ENCODE measurements around the gene NKTR. TPM values are rescaled to one million over a fixed set of nuclear protein-coding genes. Genes with fewer than 3 reads are reported as not detected.
"Not testable (repeated sequence)": the region's sequence is repeated elsewhere in the genome, so short reads cannot be mapped to it uniquely, and the experiment has no call there.

Gene NKTR
- 10 to 100 TPM; 33.8 to 82.3 (median 49.6) TPM for total RNA-seq

DNA sequence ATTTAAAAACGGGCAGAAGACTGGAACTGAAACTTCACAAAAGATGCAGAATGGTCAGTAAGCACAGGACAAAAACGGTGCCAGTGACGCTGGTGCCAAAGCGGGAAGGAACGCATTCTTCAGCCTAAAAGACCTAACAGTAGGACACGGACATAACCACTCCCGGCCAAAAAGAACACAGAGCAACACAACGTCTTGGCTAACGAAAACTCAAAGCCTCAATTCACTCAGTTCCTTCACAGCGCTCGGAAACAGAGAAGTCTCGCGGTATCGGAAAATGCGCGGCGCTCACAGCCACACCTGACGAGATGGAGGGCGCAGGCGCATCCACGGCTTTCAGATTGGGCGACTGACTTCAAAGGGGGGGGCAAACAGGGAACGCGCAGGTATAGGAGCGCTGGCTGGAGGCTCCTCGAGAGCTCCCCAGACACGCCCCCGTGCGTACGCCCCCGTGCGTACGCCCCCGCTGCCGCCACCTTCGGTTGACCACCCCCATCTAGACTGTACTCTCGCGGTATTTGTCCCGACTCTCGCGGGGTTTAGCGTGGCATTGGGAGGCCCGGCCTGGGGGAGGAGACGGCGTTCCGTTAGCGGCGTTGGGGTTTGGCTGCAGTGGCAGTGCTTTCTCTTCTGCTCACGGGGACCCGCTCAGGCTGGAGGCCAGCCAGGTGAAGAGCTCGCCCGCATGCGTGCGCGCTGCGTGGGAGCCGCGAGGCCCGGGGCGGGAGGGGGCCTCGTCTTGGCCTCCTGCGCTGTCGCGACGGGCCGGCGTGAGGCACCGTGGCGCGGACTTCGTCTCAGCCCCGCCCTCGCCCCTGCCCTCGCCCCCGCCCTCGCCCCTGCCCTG is at the start of gene NKTR:
TSS of gene NKTR (plus strand) at position 576 of the 847 bp plus-strand sequence. CDS start 321 bp downstream, outside the sequence.
- intact Hi-C loops (cut with DNase I; ENCODE audit: low total_unique reads): no loop called here
- WGBS, 2 donors: 0% methylated on average over 48 to 59 of the region's 76 CpGs
- TF ChIP-seq, protein P1, sequence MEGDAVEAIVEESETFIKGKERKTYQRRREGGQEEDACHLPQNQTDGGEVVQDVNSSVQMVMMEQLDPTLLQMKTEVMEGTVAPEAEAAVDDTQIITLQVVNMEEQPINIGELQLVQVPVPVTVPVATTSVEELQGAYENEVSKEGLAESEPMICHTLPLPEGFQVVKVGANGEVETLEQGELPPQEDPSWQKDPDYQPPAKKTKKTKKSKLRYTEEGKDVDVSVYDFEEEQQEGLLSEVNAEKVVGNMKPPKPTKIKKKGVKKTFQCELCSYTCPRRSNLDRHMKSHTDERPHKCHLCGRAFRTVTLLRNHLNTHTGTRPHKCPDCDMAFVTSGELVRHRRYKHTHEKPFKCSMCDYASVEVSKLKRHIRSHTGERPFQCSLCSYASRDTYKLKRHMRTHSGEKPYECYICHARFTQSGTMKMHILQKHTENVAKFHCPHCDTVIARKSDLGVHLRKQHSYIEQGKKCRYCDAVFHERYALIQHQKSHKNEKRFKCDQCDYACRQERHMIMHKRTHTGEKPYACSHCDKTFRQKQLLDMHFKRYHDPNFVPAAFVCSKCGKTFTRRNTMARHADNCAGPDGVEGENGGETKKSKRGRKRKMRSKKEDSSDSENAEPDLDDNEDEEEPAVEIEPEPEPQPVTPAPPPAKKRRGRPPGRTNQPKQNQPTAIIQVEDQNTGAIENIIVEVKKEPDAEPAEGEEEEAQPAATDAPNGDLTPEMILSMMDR (IDR thresholded peaks at IDR 0.05): no peak
- TF ChIP-seq POLR2A (IDR thresholded peaks at IDR 0.05): peak in 1 of 2 donors; percentile 71
- DNase-seq (ENCODE audit: low spot score in 2 of 2): peak; percentile 96 to 99
- peak within 1 kb of the TSS; percentile 85 for H3K4me3 ChIP-seq (ENCODE audit: low read depth, poor library complexity, severe bottlenecking)

DNA sequence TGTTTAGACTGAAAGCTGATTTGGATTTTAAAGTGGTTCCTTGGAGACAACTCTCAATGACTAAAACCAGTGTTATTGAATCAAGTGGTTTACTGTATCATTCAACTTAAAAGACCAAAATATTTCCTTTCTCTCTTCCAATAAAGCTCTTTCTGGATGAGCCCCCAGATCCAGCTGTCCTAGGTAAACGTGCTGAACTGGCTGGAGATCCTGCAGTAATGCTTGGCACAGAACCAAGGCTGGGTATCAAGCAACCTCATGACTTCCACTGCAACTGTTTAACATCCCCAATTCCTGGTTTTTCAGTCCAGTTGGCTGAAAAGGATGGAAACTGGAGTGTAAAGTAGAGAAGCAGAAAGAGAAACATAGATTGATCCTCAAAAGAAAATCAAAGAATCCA is 47.7 kb upstream of the NKTR start:
- no peak for DNase-seq (ENCODE audit: low spot score in 2 of 2)
- H3K4me3 ChIP-seq (ENCODE audit: low read depth, poor library complexity, severe bottlenecking): no peak overlapping the region
- no peak for TF ChIP-seq POLR2A (IDR thresholded peaks at IDR 0.05)
- TF ChIP-seq, protein P1 (IDR thresholded peaks at IDR 0.05): no peak
- intact Hi-C loops (cut with DNase I; ENCODE audit: low total_unique reads): no loop called here
- 17 to 32% methylated on average over 1 of the region's 1 CpG for WGBS, 2 donors

DNA sequence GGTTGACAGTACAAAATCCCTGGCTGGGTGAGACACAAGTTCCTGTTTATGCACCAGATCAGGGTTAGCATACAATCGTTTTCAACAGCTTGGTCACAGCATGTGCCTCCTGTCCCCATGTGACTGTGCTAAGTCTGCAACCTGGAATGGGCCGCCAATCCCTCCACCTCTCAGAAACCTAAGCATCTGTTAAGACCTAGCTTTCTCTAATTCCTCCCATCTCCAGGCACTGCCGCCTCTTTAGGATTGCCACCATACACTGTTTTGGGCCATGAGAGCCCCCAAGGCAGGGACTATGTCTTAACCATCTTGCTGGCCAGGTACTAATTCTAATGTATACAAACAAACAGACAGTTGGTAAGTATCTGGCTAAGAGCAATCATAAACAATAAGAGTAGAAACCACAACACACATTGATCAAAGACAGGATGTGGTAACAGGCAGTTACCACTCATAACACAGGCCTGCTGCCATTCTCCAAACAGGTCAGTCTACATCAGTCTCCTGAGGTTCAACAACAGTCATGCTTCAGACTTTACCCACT is 44.3 kb upstream of the NKTR start:
- intact Hi-C loops (cut with DNase I; ENCODE audit: low total_unique reads): no loop called here
- WGBS, 2 donors: 63 to 75% methylated on average over 3 of the region's 3 CpGs
- no peak for DNase-seq (ENCODE audit: low spot score in 2 of 2)
- TF ChIP-seq, protein P1 (IDR thresholded peaks at IDR 0.05): no peak
- TF ChIP-seq POLR2A (IDR thresholded peaks at IDR 0.05): no peak
- no peak overlapping the region for H3K4me3 ChIP-seq (ENCODE audit: low read depth, poor library complexity, severe bottlenecking)

- WGBS, 2 donors: 92 to 95% methylated on average over 6 of the region's 6 CpGs
- H3K4me3 ChIP-seq (ENCODE audit: low read depth, poor library complexity, severe bottlenecking); DNase-seq (ENCODE audit: low spot score in 2 of 2); intact Hi-C loops (cut with DNase I; ENCODE audit: low total_unique reads): not testable (repeated sequence)
These were observed 43.7 kb upstream of the NKTR start for GRCh38 chr3:42556817-42557216.

DNA sequence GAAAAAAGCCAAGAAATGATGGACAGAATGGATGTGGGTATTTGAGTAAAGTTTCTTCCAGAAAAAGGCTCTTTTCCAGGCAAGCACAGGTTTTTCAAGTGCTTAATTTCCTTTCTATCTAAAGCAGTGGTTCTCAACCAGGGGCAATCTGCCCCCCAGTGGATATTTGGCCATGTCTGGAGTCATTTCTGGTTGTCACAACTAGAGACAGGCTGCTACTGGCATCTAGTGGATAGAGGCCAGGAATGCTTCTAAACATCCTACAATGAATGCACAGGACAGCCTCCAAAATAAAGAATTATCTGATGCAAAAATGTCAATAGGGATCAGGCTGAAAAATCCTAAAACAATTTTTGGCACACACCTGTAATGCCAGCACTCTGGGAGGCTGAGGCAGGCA is 42.6 kb upstream of the NKTR start:
- DNase-seq (ENCODE audit: low spot score in 2 of 2): no peak
- no peak overlapping the region for H3K4me3 ChIP-seq (ENCODE audit: low read depth, poor library complexity, severe bottlenecking)
- no peak for TF ChIP-seq POLR2A (IDR thresholded peaks at IDR 0.05)
- intact Hi-C loops (cut with DNase I; ENCODE audit: low total_unique reads): no loop called here

- TF ChIP-seq, protein P1 (IDR thresholded peaks at IDR 0.05): no peak
- TF ChIP-seq POLR2A (IDR thresholded peaks at IDR 0.05): no peak
- WGBS, 2 donors: 79 to 81% methylated on average over 3 of the region's 3 CpGs
- intact Hi-C loops (cut with DNase I; ENCODE audit: low total_unique reads): no loop called here
- H3K4me3 ChIP-seq (ENCODE audit: low read depth, poor library complexity, severe bottlenecking): no peak overlapping the region
- DNase-seq (ENCODE audit: low spot score in 2 of 2): no peak
These were observed 38.2 kb upstream of the NKTR start for GRCh38 chr3:42562047-42562907.

All from lower leg skin (tissue), 4 donors.